GM18517 (cell line): ENCODE results near the gene CCM2.
"Not testable (repeated sequence)": the region's sequence is repeated elsewhere in the genome, so short reads cannot be mapped to it uniquely, and the experiment has no call there.

Experiments used
- ATAC-seq: cut with Tn5 transposase; IDR thresholded peaks from one replicate; pipeline ENCODE4 v1.9.1; 2021; ENCODE audit warnings: mild to moderate bottlenecking, moderate library complexity; ENCODE audit not compliant: unreplicated experiment

CCM2 gene

DNA sequence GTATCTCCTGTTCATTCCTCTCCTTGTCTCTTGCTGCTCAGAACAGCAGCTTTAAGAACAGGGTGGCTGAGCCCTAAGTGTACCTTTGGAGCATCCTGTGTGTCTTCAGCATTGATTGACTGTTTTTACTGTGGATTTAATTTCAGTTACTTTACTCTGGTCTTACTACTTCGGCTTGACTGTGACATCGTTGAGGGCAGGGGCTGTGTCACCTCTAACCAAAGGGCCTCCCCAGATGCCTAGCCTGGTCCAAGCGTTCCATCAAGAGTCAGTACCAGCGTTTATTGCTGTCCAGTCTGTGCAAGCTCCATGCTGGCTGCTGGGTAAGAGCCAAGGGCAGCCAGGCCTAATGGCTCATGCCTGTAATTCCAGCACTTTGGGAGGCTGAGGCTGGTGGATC is 32.4 kb downstream of the CCM2 start:
- ATAC-seq: no peak

DNA sequence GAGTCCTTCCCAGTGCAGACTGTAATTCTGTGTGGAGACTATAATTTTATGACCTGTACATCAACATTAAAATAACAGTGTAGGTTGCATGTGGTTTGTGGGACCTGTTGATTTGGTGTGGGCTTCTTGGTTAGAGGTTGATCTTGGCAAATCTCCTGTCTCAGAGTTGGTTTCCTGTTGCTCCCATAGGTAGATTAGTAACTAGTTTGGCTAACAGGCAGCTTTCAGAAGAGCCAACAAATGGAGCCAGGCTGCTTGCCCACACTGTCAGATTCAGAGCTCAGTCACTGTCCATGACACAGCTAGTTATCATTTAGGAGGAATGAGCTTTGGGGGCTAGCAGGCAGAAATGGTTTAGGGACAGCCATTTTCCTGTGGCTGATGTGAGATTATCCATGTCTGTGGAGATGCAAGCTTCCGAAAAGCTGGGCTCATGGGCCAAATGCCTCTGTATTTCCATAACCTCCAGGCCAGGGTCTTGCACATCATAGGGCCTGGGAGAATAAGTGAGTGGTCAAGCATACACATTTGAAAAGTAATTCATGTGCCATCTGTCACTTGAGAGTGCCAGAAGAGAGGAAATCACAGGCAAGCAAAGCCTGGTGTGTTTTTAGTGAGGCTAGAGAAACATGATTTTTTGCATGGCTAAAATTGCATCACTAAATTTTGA is 33.4 kb downstream of the CCM2 start:
- ATAC-seq: no peak

DNA sequence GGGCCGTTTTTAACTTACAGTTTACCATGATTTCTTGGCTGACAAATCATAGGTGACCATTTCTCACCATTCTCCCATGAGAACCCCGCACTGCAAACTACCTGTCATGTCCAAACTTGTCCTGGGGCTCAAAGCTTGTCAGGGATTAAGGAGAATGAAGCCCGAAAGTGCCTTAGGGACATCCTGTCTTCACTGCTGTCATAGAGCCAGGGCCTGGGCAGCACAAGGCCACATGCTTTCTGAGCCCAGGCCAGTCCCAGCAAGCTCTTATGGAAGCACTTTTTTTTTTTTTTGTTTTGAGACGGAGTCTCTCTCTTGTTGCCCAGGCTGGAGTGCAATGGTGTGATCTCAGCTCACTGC is 33.9 kb downstream of the CCM2 start:
- no peak for ATAC-seq

DNA sequence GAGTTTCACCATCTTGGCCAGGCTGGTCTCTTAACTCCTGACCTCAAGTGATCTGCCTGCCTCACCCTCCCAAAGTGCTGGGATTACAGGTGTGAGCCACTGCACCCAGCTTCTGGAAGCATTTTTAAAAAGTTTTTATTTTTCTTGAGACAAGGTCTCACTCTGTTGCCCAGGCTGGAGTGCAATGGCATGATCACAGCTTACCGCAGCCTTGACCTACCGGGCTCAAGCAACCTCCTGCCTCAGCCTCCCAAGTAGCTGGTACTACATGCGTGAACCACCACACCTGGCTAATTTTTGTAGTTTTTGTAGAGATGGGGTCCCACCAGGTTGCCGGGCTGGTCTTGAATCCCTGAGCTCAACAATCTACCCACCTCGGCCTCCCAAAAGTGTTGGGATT is 34.7 kb downstream of the CCM2 start:
- ATAC-seq: not testable (repeated sequence)

DNA sequence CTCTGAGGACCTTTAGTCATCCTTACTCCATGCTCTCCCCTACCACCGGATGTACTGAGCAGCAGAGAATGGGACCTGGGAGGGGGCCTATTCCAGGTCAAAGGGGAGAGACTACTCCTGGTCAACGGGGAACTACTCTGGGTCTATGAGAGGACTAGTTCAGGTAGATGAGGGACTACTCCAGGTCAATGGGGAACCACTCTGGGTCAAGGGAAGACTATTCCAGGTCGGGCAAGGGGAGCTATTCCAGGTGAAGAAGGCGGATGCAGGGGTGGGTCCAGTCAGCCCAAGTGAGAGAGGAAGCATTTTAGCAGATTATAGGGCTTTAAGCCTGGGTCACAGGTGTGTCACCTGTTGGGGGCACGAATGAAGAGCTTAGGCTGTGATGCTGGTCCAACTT is 35.4 kb downstream of the CCM2 start:
- ATAC-seq: no peak

DNA sequence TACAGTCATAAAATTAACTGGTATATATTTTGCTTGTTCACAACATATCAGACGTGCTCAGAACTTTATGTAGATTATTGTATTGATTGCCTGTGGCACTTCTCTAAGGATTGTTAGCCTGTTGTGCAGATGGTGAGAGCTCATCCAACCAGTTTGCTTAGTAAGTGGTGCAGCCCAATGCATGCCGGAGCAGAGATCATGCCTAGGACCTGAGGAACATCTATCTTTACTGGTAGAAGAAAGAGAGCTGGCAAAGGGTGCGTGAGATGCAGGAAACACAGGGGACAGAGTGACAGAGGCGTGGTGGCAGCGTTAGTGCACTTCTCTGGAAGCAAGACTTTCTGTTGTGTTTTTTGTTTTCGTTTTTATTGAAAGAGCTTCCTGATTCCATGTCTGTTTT is 35.9 kb downstream of the CCM2 start:
- no peak for ATAC-seq

DNA sequence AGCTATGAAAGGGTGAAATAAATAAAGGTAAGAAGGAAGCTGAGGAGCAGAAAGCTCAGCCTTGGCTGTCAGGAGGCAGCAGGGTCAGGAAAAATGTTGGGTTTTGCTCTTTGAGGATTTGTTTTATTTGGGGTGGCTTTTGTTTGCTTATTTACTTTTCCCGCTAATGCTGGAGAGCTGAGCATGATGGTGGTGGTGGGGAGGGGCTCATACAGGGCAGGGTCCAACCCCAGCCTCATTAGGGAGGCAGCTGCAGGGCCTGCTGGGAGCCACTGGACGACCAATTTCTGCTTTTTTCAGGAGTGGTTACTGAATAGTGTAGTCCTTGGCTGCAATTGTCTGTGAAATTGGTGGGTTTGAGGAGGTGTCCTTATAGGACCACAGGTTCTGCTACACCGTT is 36.3 kb downstream of the CCM2 start:
- no peak for ATAC-seq

DNA sequence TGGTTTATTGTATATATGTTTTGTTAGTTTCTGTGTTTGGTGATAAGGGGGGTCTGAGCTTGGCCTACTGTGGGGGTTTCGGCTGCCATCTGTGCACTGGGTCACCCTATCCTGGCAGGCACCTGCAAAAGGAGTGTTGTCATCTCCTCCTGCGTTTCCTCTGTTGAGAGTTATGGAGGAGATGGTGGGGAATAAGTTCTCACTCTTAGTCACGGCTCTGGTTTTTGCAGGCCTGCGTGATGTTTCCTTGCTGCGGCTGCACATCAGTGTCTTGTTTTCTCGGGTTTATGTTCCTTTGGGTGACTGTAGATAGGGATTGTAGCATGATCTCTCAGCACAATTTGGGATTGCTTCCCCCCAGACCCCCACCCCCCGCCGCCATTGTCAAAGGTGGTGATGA is 36.8 kb downstream of the CCM2 start:
- no peak for ATAC-seq

DNA sequence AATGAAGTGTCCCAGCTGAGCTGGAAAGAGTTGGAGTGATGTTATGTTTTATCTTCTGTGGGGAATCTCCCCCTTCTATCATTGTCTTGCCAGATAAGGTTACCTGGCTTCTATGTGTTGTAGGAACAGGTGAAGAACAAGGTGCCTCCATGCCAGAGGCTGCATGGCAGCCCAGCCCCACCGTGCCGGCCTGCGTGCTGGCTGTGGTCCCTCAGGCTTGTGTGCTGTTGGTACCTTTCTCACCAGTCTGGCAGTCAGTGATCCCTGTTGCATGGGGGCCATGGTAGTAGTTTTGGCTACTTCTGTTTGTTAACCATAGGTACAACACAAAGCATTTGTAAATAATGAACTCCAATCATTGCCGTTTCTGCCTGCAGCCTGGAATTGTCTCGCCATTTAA is 37.9 kb downstream of the CCM2 start:
- ATAC-seq: no peak

DNA sequence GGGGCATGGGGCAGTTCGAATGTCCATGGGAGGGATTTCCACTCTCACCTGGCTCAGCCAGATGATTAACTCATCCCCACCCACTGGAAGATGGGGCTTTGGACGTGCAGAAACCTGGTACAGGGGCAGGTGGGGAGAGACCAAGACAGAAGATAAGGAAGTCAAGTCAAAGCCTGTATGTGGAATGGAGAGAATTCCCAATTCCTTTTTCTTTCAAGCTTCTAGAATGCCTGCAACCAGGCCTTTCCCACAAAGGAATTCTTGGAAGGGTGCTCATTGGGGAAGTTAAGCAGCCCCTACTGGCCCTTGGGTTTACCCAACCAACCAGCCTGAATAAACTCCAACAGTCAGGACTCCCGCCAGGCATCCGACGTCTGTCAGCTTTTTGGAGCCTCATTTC is 39.1 kb downstream of the CCM2 start:
- ATAC-seq: no peak

DNA sequence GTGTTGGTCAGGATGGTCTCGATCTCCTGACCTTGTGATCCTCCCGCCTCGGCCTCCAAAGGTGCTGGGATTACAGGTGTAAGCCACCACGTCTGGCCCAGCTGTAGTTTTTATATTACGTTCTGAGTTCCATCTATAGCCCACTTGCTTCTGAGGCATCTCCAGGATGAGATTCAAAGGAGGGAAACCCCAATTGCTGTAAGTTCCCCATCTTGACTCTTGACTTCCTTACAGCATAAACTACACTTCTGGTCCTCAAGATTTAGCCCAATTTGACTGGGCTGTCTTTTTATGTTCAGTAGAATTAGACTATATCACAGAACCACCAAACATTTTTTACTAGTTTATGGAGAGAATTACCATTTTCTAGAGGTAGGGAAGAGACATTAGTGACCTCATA is 44.3 kb downstream of the CCM2 start:
- no peak for ATAC-seq

DNA sequence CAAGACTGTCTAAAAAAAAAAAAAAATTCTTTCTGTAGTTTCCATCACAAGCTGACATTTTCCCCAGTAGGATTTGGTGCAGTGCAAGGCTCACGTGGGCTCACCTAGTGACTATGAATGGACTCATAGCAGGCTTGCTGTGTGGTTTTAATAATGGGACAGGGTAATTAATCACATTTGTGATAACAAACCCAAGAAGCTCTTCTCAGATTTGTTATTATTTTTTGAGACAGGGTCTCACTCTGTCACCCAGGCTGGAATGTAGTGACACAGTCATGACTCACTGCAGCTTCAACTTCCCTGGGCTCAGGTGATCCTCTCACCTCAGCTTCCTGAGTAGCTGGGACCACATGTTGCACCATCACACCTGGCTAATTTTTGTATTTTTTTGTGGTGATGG is 48.7 kb downstream of the CCM2 start:
- no peak for ATAC-seq

DNA sequence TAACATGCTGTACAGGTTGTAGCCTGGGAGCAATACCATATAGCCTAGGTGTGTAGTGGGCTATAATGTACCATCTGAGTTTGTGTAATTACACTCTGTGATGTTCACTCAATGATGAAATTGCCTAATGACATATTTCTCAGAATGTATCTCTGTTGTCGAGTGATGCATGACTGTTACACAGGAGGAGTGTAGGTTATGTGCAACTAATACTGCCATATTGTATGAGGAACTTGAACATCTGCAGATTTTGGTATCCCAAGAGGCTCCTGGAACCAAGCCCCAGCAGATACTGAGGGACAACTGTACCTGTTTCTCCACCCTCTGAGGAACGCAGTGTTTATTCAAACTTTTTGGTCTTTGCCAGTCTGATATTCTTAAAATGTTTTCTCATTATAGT is 50.2 kb downstream of the CCM2 start:
- ATAC-seq: no peak

DNA sequence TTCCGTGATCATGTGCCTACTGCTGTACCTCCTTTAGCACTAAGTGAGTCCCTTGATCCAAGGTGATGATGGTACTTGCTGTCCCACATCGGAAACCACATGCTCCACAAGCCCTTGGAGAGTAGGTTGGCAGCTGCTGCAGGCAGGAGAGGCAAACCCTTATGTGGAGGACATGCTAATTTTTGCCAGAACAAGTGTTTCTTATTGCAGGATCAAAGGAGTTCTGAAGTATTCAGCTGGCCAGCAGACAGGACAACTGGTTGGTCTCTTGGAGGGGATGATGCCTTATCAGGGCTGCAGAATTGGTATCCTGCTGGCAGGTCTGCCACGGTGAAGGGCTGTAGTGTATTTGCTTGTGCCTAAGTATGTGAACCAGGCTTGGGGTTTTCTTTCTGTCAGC is 52.0 kb downstream of the CCM2 start:
- ATAC-seq: no peak

DNA sequence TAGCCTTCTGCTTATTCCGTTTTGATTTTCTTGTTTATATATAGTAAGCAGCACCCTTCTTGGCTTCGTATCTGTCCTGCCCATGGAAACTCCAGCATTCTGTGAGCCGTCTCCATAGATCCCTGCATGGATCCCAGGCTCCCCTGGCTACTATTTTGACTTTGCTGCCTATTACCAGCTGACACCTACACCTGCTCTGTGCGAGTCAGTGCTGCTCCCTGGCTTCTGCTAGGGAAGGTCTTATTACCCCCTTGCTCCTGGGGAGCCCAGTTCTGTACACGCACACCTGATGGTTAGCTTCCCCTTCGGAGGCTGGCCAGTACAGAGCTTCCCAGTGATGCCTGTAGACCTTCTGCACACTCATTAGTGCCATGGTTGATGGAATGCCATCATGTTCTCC is 53.4 kb downstream of the CCM2 start:
- ATAC-seq: no peak

DNA sequence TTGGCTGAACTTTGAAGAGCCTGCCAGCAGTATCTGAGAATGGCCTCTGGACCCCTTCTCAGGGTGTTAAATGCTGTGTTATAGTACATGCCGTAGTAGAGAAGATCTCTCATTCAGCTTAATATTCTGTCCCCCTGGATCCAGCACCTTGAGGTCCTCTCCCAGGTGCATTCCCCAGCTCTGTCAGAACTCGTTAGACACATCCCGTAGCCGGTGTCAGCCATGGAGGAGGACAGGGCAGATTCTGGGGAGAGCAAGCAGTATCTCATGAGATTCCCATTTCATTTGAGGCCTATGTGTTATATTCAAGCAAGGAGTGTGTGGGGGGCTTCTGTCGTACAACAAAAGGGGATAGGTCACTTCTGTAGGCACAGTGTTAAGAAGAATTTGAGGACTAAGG is 53.9 kb downstream of the CCM2 start:
- no peak for ATAC-seq

DNA sequence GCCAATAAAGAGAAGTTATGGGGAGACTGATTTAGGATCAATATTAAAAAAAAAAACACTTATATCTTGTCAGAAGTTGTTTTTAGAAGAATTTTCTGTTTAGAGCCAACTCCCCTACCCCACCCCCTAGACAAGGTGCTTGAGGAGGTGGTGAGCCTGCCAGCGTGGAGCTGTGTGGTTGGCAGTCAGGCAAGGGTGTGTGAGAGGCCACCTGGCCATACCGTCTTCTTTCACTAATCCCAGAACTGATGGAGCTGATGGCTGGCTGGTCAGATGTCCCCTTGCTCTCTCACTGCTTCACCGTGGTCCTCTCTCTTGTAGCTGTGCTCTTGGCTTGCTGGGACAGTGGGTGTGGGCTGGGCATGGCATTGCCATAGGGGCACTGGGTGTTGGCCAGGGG is 54.4 kb downstream of the CCM2 start:
- no peak for ATAC-seq

DNA sequence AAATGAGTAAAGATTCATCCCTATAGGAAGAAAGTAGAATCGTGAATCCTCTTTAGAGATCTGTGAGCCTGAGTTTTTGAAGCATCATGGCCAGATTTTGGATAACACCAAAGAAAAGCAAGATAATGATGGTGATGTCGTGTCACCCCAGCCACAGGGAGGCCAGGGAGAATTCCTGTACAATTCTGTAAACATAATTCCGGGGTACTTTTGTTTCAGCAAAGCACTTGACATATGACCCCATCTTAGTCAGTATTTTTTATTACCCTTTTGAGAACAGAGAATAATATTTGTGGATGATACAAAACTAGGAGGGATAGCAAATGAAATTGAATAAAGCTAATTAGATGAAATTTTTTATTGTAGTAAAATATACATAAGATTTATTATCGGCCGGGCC is 55.0 kb downstream of the CCM2 start:
- ATAC-seq: no peak

DNA sequence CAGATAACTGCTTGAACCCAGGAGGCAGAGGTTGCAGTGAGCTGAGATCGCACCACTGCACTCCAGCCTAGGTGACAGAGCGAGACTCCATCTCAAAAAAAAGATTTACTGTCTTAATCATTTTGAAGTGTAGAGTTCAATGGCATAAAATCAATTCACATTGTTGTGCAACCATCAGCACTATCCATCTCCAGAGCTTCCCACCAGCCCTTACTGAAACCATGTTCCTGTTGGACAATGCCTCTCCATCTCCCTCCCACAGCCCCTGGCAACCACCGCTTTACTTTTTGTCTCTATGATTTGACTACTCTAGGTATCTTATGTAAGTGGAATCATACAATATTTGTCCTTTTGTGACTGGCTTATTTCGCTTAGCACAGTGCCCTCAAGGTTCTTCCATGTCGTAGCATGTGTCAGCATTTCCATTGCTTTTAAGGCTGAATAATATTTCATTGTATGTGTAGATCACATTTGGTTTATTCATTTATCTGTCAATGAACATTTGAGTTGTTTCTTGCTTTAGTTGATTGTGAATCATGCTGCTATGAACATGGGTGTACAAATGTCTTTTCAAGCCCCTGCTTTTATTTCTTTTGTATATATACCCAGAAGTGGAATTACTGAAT is 55.7 kb downstream of the CCM2 start:
- no peak for ATAC-seq

DNA sequence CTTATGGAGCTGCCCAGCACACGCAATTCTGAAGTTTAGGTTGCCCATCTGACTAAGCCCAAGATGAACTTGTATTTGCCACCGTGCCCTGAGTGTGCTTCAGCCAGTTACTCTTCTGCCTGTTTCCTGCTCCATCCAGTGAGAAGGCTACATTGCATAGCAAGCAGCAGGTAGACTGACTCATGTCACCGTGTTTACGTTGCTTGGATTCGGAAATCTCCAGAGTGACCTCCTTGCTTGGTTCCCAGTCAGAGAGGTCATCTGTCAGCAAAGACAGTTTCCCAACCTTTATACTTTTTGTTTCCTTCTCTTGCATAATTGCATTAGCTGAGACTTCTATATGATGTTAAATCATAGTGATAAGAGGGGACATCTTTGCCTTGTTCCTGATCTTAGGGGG is 57.9 kb downstream of the CCM2 start:
- no peak for ATAC-seq

DNA sequence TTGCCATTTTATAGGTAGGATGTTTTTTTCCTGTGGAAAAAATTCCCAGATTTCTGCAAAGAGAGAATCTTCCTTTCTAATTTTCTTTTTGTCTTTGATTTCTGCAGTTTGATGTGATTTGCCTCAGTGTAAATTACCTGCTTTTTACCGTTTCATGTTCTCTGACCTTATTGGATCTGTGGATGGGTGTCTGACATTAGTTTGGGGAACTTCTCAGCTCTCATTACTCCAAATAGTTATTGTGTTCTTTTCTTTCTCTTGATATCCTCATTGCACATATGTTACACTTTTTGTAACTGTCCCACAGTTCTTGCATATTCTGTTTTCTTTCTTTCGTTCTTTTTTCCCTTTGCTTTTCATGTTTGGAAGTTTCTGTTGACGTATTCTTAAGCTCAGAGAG is 60.3 kb downstream of the CCM2 start:
- no peak for ATAC-seq

DNA sequence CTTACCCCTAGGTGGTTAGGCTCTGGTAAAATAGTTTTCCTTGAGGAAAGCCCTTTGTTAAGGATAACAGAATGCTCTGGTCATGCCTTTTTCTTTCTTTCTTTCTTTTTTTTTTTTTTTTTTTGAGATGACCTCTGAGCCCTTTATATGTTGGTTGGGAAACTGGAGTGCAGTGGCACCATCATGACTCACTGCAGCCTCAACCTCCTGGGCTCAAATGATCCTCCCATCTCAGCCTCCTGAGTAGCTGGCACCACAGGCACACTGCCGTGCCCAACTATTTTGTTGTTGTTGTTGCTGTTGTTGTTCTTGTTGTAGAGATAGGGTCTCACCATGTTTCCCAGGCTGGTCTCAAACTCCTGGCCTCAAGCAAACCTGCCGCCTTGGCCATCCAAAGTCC is 61.4 kb downstream of the CCM2 start:
- ATAC-seq: no peak

DNA sequence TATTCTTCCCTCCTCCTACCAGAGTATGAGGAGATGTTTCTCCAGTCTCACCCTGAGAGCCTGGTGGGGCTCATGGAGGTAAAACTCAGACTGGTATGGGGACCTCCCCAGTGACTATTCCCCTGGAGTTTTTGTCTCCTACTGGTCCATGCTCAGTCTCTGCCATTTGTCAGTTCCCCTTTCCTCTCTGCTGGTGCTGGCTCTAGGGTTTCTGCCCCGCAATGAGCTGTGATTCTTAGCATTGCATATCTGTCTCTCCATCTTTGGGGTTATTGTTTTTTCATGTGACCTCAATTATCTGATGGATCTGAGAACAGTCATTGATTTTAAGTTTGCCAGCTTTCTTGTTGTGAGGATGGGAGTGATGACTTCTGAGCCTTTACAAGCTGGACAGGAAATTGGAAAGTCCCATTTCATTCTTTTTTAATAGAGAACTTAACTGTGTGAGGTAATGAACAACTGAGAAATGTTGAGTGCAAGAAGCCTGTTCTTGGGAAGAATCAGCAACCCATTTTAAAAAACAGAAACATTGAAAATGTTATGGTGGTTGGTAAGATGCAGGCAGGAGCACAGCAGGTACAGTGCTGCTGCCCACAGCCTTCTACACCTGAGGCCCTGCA is 61.9 kb downstream of the CCM2 start:
- no peak for ATAC-seq
